GM19025 (cell line): ENCODE measurements around the gene MAMDC2.

Source experiments
- ATAC-seq: cut with Tn5 transposase; IDR thresholded peaks from one replicate; pipeline ENCODE4 v1.9.1; 2021; ENCODE audit warnings: mild to moderate bottlenecking, low read depth, moderate library complexity; ENCODE audit not compliant: unreplicated experiment

Gene MAMDC2

DNA sequence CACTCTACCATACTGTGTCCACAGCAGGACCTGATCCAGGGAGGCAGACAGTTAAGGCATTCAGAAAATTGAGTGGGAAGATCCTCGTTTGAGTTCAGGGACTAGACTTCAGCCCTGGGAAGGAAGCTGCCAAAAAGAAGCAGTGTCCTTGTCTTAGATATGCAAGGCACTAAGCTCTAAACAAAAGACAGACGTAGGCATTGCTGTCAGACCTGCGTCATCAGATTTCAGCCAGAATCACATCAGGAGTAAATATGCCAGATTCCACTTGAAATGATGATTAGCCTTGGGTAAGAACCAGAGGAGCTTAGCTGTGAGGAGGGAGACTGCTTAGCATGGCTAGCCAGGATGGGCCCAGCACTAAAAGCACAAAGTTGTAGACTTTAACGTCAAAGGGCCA is 56.7 kb downstream of the MAMDC2 start:
- ATAC-seq, result no peak

DNA sequence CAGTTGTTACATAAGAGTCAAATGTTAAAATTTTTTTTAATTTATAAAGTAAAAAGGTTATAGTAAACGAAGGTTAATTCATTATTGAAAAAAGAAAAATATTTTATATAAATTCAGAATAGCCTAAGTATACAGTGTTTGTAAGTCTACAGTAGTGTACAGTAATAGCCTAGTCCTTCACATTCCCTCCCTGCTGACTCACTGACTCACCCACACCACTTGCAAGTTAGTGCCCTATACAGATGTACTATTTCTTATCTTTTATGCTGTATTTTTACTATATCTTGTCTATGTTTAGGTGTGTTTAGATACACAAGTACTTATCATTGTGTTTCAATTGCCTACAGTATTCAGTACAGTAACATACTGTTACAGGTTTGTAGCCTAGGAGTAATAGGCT is 57.6 kb downstream of the MAMDC2 start:
- no peak for ATAC-seq

DNA sequence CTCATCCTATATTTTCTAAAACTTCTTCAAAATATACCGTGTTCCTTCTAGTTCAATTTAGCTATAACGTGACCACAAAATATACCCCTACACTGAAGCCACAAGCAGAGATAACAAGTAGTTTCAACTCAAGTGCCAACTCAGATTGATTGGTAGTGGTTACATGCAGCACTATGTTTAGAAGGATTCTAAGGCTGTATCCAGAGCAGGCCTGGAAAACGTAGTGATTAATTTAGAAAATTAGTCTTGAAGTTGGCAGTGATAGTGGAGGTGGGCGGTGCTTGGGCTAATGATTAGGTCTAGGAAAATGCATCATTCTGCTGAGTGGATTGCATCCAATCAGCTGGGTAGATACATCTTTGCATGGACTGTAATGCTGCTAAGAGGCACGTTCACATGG is 61.5 kb downstream of the MAMDC2 start:
- ATAC-seq, result no peak

DNA sequence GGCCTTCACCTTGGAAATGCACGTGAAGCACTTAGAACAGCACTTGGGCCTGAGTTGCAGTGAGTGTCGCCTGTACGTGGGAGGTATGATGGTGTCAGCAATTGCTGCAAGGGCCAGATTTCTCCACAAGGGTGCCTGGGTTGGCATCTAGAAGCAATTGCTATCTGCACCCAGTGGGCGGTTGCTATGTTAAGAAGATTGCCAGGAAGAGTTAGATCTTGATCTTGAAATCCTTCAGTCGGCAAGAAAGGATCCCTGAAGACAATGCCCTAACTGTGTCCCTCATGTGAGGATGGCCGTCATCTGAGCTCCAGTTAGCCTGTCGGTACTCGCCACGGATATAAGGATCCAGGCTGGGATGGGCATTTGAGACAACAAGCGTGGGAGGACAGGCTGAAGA is 62.9 kb downstream of the MAMDC2 start:
- ATAC-seq, result no peak

DNA sequence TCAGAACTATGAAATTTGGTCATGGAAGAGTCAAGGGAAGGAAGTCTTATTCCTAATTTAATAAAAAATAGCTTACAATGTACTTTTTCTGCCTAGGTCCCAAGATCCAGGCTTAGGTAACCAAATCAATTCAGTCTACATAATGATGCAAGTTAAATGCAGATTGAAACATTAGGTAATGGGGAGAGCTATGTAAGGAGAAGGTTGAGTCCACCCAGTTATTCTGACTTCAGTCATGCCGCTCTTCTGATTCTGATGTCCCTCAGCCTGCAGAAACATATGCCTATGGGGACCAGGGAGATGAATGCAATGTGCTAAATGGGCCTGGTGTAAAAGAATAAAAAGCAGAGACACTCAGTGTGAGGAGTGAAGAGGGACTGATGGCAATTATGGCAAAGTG is 63.9 kb downstream of the MAMDC2 start:
- no peak for ATAC-seq

DNA sequence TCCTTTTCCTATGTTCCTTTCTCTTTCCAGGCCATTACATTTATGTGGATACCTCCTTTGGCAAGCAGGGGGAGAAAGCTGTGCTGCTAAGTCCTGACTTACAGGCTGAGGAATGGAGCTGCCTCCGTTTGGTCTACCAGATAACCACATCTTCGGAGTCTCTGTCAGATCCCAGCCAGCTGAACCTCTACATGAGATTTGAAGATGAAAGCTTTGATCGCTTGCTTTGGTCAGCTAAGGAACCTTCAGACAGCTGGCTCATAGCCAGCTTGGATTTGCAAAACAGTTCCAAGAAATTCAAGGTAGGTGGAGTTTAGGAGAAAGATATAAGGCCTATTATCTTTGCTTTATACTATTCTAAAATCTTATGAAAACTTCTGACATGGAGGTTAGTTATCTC is 64.5 kb downstream of the MAMDC2 start:
- ATAC-seq, result no peak

DNA sequence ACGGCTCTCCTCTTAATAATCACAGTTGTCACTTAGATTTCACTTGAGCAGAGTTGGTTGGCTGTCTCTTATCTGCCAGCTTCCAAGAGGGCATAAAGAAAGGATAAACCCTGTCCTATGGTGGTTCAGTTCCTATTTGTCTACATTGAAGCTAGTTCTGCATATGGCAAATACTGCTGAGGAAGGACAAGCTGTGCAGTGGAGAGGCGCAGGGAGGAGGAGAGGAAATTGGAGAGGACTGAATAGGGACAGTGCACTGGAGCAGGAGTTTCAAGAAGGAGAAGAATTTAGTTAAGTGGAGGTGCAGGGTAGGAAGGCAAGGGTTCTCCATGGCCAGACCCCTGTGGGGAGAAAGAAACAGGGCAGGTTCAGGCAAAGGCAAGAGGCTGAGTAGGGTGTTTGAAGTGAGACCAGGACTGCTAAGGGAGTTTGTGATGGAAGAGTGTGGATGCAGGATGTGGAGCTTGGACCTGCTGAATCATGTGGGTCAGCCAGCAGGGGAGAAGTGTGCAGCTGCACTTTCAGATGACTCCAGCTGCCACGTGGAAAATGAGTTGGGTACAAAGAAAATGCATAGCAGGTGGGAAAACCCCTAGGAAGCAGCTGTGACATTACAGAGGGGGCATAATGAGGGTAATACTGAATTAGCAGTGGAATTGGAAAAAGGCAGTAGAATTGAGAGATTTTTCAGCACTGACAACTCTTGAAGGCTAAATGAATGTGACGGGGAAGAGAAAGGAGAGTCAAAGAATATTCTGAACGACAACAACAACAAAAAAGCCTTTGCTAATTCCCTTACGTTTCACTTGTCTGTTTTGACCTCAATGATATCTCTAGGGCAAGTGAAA is 66.8 kb downstream of the MAMDC2 start:
- no peak for ATAC-seq

DNA sequence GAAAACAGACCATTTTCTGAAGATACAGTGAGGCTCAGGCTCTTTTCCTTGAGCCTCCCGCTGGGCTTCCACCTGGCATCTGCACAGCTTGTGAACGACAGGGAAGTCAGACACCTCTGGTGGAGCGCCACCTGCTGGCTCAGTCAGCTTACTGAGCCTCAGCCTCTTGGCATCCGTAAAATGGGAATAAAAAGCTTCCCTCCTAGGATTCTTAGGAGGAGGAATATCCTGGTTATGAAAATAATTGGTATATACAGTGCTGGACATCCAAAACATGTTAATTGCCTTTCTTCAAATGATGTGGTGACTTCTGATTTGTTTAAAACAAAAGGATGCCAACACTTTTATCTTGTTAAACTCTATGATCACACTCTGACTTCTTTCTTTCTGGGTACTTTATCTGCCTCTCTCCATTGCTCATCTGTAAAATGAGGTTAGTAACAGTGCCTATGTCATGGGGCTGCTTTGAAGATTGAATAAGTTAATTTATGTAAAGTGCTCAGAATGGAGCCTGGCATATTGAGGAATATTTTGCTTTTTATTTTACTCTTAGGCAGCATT is 67.5 kb downstream of the MAMDC2 start:
- no peak for ATAC-seq

DNA sequence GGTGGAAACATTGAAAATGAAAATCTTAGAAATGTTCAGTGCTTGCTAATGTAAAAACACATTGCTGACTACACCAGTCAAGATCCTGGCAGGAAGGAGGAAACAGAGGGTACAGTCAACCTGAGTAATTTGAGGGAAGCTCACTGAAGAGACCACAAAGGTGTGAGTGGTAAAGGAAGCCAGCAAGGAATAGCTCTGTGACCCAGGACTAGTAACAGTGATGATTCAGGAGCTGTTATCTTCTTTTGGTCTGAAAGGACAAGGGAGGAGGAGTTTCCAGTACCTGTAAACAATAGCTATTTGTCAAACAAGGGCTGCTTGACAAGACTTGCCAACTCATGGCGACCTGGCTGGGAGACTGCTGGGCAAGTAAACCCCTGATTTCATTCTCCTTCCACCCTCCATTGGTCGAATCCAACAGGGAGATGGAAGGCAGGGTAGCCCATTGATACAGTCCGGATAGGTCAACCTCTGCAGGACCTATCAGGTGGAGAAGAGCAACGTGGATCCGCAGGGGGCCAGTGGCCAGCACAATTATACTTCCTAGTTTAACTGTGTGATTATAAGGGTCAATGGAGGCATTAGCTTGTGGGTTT is 68.1 kb downstream of the MAMDC2 start:
- no peak for ATAC-seq

DNA sequence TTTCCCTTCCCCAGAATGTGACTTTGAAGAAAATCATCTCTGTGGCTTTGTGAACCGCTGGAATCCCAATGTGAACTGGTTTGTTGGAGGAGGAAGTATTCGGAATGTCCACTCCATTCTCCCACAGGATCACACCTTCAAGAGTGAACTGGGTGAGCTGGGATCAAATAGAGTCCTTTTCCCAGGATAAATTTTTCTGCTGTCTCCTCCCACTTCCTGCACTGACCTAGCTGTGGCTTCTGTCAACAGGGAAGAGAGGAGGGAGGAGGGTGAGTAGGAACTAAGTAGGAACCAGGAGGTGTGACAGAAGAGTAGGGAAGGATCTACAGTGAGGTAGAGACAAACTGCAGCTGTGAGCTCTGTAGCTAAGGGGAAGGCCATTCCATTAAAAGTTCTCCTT is 69.3 kb downstream of the MAMDC2 start:
- ATAC-seq, result no peak

DNA sequence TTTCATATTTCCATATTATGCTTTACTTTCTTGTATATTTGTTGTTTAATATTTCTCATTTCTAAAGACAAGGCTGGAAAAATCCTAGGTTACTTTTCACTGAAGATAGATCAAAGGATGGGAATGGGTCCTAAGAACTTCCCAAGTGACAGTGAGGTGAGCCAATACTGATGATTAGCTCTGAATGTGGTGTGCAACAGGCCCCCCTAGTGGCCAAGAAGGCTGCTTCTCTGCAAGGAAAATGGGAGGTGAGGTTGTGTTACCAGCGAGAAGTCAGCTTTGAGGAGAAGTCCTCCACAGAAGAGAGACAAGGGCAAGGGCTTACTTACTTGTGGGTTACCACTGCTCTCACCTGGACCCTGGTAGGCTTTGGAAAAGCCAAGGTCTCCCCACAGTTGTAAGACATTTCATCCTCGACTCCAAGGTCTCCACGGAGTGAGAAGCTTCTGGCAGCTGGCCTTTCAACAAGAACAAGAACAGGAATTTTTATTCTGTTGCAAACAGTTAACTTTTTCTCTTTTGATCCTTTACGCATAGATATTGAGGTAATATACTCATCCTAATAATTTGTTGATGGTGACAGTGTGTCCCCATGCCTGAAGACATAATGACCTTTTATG is 69.9 kb downstream of the MAMDC2 start:
- ATAC-seq, result no peak

DNA sequence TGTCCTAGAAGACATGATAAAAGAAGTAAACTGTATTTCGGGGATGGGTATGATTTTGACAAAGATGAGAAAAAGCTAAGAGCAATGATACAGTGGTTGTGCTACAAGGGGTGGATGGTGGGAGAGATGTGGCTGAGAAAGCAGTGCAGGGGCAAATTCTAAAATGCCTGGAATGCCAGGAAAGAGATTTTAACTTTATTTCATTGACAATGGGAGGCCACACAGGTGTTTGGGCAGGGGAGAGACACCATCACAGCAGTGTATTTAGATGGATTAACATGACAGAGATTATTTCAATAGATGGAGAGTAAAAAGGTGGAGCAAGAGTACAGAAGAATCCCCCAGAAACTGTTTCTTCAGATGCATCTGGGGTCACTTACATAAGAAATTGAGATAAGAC is 71.2 kb downstream of the MAMDC2 start:
- no peak for ATAC-seq

DNA sequence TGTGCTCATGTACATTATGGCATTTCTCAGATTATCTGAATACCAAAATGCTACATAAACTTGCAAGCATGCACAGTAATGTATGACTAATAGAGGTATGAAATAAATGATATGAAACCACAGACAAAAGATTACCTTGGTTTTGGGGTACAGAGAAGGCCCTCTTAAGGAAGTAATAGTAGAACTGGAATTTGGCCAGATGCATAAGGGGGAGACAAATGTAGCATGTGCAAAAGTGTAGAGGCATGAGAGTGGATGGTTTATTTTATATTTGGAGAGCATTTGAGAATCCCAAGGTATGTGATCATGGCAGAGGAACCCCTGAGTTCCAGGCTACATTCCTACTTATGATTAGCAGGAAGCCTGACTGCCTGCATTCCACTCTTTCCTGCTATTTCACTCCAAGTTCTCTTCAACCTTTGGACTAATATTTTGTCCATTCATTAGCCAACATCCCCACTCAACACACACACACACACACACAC is 74.2 kb downstream of the MAMDC2 start:
- ATAC-seq, result no peak

DNA sequence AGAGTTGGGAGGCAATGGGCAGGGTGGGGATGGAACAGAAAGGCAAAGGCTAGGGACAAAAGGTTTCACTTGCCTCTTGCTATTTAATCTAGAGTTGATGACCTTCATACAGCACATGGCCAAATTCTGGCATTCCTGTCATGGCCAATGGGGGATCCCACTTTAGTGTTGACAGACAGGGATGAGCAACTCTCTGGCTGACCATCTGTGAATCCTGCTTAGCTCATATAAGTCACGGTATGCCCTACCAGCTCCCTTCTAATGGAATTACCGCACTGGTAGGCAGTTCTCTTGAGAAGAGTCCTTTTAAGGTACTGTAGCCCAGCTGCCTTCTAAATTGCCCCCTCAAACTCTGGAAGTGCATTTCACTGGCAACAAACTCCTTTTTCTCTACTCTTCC is 76.1 kb downstream of the MAMDC2 start:
- ATAC-seq, result no peak

DNA sequence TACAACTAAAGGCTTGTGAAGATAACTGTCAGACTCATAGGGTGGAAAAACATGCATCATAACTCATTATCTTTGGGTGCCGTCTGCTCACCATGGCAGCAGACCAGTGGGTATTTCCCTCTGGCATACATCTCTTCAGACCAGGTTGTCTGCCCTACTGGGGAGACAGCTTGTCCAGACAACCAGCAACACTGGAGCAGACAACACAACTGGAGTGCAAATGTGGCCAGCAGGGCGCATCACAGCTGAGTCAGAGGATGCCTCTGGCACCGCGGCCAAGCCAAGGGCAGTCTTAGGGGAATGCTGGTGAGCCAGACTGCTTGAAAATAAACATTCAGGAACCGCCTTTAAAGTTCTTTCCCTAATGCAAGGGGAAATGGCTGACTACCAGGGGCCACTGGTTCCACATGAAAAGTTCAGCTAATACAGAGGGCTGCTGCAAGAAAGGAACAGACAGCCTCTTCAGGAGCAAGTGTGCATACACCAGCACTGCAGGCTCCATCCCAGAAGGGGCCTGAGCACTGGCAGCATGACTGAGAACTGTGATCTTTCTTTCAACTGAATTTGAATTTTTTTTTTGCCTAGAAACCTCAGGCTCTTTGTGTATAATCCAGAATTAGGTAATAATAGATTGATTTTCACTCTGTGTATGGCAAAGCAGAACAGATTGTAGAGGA is 77.3 kb downstream of the MAMDC2 start:
- no peak for ATAC-seq

DNA sequence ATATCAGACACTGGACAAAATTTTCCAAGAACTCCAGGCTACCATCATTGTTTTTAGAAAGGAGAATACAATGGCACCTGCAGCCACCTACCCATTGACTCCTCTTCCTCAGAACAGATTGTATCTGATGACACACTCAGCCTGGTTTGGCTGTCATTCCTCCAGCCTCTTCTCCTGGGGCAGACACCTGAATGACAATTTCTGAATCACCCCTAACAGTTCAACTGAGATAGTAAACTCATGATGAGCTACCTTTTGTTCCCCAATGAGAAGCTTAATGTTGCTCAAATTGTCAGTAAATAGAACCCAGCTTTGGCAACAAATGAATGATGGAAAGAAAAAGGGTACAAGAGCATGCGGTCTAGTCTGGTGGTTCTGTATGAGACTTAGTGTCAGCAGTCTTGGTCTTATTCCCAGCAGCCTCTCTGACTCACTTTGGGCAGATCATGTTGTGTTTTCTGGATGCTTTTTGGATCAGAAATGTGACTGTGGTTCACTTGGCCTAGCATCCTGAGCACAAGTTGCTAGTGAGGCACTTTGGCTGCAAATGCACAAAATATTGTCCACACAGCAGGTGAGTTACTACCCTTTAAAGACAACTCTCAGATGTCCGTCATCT is 78.3 kb downstream of the MAMDC2 start:
- no peak for ATAC-seq

DNA sequence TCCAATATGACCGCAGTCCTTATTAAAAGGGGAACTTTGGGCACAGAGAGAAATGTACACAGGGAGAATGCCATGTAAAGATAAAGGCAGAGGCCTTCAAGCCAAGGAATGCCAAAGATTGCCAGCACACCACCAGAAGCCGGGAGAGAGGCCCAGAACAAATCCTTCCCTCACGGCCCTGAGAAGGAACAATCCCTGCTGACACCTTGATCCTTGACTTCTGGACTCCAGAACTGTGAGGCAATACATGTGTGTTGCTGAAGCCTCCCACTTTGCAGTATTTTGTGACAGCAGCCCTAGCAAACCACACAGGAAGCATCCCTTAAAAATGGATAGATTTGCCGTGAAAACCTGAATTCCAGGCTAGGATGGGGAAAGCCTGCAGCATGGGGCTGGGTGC is 80.0 kb downstream of the MAMDC2 start:
- ATAC-seq, result no peak

DNA sequence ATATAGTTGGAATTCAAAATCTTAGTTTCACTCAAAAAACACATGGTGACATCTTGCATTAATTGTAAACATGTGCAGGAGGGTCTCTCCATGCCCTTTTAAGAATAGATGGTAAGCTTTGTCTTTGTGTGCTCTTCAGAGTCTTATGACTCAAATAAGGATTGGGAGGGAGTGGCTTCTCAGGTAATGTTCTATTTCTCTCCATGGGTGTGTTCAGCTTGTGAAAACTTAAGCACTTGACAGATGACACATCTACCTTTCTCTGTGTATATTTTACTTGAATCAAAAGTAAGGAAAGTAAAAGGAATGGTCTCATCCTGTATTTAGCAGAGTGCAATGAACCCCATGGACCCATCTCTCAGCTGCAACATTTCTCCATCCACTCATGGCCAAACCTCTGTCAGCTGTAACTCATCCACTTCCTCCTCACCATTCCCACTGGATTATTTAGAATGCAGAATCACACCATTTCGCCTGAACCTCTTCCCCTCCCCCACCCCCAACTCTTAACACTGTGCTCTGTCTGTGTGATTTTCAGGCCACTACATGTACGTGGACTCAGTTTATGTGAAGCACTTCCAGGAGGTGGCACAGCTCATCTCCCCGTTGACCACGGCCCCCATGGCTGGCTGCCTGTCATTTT is 82.1 kb downstream of the MAMDC2 start:
- no peak for ATAC-seq

DNA sequence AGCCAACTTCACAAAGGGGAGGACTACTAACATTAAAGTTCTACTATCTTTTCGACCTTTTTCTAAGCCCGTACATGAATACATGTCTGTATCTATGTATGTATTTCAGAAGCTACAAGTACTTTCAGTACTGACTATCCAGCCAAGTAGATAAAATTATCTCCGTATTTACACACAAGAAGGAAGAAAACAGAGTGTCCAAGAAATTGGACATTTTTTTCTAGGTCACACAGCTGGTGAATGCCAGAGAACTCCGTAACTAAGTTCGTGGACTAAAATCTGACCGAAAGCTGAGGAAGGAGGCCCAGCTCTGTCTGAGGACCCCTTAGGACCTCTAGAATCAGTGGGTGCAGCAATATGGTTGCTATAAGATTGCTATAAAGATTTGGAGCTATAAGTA is 83.4 kb downstream of the MAMDC2 start:
- no peak for ATAC-seq
